CD4-positive, alpha-beta T cell treated with Interleukin-1 beta for 1 hour (primary cell): ENCODE results near the gene SPATA2.
"Not testable (repeated sequence)": the region's sequence is repeated elsewhere in the genome, so short reads cannot be mapped to it uniquely, and the experiment has no call there.

Source experiments
- DNase-seq, 2 donors: peaks; one replicate each; pipeline ENCODE4 v3.0.0-alpha.2; 2020 to 2022

Gene SPATA2

GRCh38 chr20:49882171-49882970 is 33.0 kb downstream of the SPATA2 start:
- DNase-seq, result no peak

GRCh38 chr20:49880724-49881445 is 34.4 kb downstream of the SPATA2 start:
- DNase-seq, result no peak

- DNase-seq, result no peak
These were observed 35.2 kb downstream of the SPATA2 start for GRCh38 chr20:49880177-49880576.

GRCh38 chr20:49878977-49879376 is 36.4 kb downstream of the SPATA2 start:
- DNase-seq, result no peak

- DNase-seq, result no peak
These were observed 37.9 kb downstream of the SPATA2 start for GRCh38 chr20:49877386-49877921.

GRCh38 chr20:49874696-49875095 is 40.6 kb downstream of the SPATA2 start:
- DNase-seq, result no peak

- no peak for DNase-seq
These were observed 43.3 kb downstream of the SPATA2 start for GRCh38 chr20:49872056-49872455.

- no peak for DNase-seq
These were observed 43.9 kb downstream of the SPATA2 start for GRCh38 chr20:49871391-49871948.

- DNase-seq, result no peak
These were observed 45.1 kb downstream of the SPATA2 start for GRCh38 chr20:49870261-49870660.

GRCh38 chr20:49868964-49869363 is 46.4 kb downstream of the SPATA2 start:
- no peak for DNase-seq

- DNase-seq, result no peak
These were observed 46.8 kb downstream of the SPATA2 start for GRCh38 chr20:49868538-49868937.

- no peak for DNase-seq
These were observed 47.7 kb downstream of the SPATA2 start for GRCh38 chr20:49867453-49868215.

- no peak for DNase-seq
These were observed 49.3 kb downstream of the SPATA2 start for GRCh38 chr20:49866051-49866450.

- DNase-seq, result no peak
These were observed 49.8 kb downstream of the SPATA2 start for GRCh38 chr20:49865559-49865958.

GRCh38 chr20:49863666-49864065 is 51.7 kb downstream of the SPATA2 start:
- DNase-seq, result no peak

- DNase-seq, result no peak
These were observed 52.6 kb downstream of the SPATA2 start for GRCh38 chr20:49862607-49863200.

GRCh38 chr20:49861232-49861631 is 54.1 kb downstream of the SPATA2 start:
- DNase-seq, result not testable (repeated sequence)

- DNase-seq, result no peak
These were observed 55.5 kb downstream of the SPATA2 start for GRCh38 chr20:49859807-49860206.

- no peak for DNase-seq
These were observed 56.3 kb downstream of the SPATA2 start for GRCh38 chr20:49859011-49859410.

GRCh38 chr20:49858076-49858585 is 57.2 kb downstream of the SPATA2 start:
- no peak for DNase-seq

- DNase-seq, result no peak
These were observed 58.4 kb downstream of the SPATA2 start for GRCh38 chr20:49856904-49857303.

- no peak for DNase-seq
These were observed 61.0 kb downstream of the SPATA2 start for GRCh38 chr20:49854190-49854875.
